COLO668 (cell line): ENCODE measurements around the gene LYZL1.
"Not testable (repeated sequence)": the region's sequence is repeated elsewhere in the genome, so short reads cannot be mapped to it uniquely, and the experiment has no call there.

Experiments used
- DNase-seq: peaks from one replicate; lab custom pipeline; 2025; ENCODE audit not compliant: unreplicated experiment; lab: John Stamatoyannopoulos, UW

The LYZL1 gene

DNA sequence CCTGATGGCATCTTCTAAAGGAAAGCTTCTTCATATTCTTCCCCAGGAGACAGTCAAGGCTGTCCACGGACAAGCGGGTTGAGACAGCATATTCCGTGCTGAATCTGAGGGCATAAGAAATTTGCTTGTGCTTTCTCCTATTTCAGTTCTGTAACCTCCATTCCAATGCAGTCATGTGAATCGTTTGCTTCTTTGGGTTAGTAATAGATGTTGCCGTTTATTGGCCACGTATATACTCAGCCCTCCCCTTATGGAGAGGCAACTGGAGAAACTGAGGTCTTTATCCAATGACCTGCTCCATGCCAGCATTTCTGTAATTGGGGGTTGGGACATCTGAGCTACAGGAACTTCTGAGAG lies 38.9 kb downstream of the LYZL1 start:
- DNase-seq, result no peak

DNA sequence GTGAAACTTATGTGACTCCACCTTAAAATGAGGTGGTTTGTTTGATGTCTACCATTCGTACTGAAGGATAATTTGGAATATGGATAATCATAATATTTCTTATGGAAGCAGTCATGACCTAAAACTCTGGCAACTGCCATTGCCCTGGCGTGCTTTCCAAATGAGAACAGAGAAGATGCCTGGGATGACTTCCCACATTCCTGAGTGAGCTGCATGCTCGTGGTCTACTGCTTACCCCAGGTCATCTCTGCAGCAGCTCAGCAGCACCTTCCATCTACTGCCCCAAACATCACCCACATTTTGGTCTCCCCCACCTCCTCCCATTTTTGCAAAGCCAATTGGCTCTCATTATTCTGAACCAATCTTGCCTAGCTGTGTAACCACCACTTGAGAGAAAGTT lies 40.1 kb downstream of the LYZL1 start:
- no peak for DNase-seq

DNA sequence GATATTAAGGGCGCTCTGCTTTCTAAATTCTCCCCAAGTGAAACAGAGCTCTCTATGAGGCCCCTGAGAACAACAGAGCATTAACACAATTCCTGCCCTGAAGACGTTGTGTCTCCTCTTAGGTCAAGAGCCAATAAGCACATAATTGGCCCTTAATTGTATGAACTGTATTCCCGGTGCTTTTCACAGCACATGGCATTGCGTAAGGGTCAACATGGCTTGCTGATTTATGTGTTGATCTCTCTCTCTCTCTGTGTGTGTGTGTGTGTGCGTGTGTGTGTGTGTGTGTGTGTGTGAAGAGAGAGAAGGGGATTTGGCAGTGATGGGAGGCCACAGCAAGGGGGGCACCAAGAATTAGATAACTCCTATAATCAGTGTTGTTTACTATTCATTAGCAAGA lies 40.5 kb downstream of the LYZL1 start:
- DNase-seq, result no peak

DNA sequence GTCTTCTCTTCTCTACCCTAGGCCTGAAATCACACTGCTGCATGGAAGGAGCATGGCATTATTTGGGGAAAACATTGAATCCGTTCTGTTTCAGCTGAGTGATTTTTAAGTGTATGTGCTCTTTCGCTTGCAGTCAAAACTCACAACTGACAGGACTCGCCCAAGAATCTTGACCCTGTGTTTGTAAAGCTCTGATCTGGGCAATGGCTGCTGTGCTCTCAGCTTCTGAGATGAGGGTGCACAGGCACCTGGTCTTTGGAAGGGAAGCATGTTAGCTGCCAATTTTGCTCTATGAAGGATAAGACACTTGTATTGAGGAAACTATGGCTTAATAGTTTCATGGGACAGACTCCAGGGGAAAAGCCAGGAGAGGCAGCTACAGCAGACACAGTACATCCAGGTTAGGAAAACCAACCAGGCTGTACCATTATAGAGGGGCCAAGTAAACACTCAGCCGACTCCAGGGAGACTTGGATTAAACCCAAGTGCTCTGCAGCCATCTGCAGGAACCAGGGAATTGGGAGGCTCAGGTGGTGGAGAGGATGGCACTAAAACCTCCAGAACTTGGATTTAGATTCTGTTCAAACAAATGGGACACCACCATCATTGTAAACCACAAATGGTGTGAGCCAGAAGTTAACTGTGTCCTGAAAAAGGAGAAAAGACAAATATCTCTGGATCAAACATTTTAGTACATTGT lies 43.3 kb downstream of the LYZL1 start:
- no peak for DNase-seq

- DNase-seq, result no peak
These were observed 43.9 kb downstream of the LYZL1 start for GRCh38 chr10:29332761-29333148.

- not testable (repeated sequence) for DNase-seq
These were observed 48.7 kb downstream of the LYZL1 start for GRCh38 chr10:29337526-29337925.

GRCh38 chr10:29343607-29344038 lies 54.8 kb downstream of the LYZL1 start:
- no peak for DNase-seq

DNA sequence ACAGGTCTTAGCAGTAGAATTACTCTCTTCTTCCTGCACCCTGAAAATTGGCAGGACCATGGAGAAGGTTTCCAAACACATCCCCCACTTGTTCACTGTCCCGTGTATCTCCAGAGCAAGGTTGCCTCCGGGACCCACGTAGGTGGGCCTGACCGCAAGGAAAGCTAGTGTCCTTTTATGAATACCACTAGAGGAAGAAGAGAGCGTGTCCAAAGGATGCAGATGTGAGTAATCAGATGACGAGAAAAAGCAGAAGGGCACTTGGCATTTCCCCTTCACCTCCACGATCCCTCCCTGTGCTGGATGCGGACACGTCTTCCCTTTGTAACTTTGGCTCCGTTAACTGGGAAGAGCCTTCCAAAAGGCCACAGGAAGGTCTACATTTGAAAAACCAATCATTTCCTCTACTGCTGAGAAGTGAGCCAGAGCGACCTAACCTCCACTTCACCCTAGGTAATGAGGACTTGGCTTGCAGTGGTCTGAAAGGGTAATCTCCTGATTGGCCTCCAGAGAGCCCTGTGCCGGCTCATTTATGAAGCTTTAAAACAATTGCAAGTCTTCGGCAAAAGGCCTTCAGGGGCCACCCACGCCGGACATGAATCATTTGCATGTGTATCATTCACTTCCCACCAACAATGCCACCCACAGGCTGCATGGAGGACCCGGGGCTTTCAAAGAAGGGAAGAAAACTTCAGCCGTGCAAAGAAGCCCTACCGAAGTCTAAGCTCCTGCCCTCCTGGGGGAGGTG lies 55.4 kb downstream of the LYZL1 start:
- DNase-seq, result no peak

GRCh38 chr10:29345144-29345909 lies 56.5 kb downstream of the LYZL1 start:
- no peak for DNase-seq

DNA sequence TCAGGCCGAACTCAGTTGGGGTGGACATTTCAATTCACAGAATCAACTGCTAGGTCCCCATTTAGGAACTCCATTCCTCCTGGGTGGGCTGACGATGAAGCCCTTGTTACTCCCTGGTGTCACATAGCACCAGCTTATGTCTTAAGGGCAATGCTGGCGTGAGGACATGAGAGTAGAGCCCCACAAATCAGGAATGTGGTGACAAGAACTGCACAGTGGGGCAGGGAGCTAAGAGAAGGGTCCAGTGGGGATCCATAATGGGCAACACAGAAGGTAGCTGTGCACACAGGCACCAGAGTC lies 57.0 kb downstream of the LYZL1 start:
- DNase-seq, result no peak

DNA sequence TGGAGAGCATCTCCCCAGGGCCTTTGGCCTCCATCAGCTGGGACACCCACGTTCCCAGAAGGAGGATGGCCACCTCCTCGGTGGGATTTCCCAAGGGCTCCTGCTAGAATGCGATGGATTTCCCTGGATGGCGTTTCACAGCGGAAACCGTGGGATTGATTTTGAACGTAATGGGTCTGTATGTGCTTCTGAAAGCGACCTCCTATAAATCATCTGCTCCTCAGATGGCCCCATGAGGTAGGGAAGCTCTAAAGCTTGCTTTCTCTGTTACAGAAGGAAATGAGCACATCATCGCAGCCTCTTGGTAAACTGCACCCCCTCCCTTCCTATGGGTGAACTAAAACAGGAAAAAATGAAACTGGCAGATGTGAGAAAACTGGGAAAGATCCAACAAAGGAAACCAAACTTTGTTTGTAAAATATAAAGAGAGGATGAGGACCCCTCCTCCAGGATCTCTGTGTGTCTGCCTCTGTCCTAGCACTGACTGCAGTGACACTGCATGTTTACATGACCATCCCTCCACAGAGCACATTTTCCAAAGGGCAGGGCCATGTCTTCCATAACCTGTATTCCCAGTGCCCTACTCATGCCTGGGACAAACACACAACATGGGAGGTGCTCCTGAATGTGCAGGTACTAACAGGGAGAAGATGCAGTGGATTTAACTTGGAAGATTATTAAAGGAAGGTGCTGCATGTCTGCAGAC lies 57.6 kb downstream of the LYZL1 start:
- DNase-seq, result no peak

- DNase-seq, result no peak
These were observed 60.0 kb downstream of the LYZL1 start for GRCh38 chr10:29348836-29349235.

DNA sequence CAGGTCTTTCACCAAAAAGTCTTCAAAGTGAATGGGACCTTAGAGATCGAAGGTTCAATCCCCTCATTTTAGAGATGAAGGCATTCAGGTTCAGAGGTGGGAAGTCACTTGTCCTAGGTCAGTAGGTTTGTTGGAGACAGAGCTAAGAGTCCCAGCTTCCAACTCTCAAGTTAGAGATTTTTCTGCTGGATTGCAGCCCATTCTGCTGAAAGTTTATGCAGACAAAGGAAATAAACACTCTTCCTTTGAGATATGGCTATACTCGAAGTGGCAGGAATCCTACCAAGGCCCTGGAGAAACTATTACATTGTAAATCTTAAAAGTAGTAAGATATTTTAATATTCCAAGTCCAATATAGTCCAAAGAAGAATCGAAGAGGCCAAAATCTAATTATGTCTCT lies 64.4 kb downstream of the LYZL1 start:
- no peak for DNase-seq

DNA sequence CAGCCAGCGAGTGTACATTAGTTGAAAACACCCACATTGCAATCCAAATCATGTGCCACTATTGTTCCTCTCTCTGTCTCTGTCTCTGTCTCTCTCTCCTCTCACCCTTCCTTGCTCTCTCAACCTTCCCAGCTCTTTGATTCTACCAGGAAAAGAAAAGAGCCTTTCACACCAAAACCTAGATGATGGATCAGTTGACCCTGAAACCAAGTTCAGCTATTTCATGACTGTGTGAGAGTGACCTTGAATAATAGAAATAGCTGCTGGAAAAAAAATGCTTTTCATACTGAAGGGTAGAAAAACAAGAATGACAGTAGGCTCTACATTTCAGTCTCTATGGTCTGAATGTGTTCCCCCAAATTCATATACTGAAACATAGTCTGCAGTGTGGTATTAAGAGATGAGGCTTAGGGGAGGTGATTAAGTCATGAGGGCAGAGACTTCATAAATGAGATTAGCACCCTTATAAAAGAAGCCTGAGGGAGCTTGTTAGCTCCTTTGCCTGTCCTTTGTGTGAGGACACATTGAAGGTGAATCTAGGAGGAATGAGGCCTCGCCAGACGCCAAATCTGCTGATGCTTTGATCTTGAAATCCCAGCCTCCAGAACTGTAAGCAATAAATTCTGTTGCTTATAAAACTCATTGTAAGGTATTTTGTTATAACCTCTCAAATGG lies 65.2 kb downstream of the LYZL1 start:
- no peak for DNase-seq

GRCh38 chr10:29355411-29355991 lies 66.6 kb downstream of the LYZL1 start:
- no peak for DNase-seq

DNA sequence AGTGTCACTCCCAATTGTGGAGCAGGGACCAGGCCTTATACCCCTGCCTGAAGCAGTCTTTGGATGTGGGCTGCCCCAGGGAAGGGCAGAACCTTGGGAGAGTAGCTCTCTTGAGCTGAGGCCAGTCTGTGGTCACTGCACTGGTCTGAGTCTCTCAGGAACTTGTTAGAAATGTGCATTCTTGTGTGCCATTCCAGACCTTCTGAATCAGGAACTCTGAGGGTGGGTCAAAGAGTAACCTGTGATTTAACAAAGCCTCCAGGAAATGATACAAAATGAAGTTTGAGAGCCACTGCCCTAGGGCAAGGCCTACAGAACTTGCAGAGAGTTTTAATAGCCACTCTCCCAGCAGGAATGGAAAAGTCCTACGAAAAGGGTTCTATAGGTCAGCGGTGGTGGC lies 68.1 kb downstream of the LYZL1 start:
- no peak for DNase-seq

DNA sequence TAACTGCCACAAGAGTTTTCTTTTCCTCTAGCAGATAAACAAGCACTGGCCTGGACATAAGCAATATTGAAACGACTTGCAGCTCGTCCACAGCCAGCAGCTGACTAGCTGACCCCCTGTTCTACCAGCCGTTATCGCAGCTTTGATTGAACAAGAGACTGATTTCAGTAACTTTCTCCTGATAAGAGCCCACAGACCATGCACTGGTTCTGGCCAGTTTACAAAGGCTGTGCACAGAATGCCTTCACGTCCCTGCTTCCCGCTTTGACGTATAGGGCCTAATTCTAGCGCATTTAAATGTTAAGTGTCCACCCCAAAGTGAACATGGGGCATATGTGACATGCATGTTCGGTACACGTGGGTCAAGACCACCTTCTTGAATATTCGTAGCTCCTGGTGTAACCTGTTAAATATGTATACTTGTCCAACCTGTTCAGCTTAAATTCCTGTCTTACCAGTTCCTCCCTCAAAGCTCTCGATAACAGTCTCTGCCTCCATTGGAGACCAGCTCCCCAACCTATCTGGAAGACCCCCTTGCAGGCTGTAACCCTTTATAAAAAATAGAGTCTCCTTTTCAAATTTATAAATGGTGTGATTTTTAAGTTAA lies 69.2 kb downstream of the LYZL1 start:
- DNase-seq, result no peak

DNA sequence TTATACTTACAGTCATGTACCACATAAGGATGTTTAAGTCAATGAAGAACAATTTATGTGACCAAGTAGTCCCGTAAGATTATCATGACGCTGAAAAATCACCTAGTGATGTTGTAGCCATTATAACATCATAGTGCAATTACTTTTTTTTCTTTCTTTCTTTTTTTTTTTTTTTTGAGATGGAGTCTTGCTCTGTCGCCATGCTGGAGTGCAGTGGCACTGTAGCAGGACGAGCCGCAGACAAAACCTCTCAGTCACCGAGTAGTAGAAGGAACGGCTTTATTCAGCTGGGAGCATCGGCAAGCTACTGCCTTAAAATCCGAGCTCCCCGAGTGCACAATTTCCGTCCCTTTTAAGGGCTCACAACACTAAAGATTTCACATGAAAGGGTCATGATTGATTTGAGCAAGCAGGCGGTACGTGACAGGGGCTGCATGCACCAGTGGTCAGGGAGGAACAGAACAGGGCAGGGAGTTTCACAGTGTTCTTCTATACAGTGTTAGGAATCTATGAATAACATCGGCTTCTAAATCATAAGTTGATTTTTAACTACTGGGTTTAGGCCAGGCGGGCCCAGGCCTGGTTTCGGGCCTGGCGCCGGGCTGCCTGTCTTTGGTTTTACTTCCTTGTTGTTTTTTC lies 71.5 kb downstream of the LYZL1 start:
- not testable (repeated sequence) for DNase-seq
